ENCODE measurements around the gene FYCO1. TPM values are rescaled to one million over a fixed set of nuclear protein-coding genes. Genes with fewer than 3 reads are reported as not detected.
A peak's percentile ranks its signal among the peaks of the same experiment; 100 is the strongest.

The FYCO1 gene
- total RNA-seq, 1 experiment from 2014 or later = 19.7 TPM

DNA sequence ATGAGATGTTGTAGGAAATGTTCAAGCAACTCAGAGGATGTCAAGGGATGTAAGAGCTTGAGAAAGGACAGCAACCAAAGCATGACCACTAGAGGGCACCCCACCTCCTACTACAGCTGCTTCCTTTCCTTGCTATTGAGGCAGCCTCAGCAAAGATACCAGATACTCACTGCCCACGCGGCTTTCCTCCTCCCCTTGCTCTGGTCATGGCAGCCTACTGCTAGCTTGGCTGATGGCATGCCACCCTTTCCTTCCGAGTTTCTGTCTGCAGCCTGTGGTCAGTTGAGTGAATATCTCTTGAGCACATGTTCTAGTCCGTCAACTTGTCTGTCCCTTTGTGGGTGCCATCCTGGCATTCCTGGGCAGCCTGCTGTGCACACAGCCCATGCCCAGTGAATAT is 56.8 kb downstream of the FYCO1 start:
- POLR2A ChIA-PET (ENCODE audit: unreplicated experiment) = interaction anchor here (0.6 kb wide), 1 partner anchor 271 kb away, joined by 4 read pairs; no protein-coding TSS in a partner anchor
- H3K36me3 ChIP-seq (ENCODE audit: low read depth) = peaks cover 11% of the 10 kb centered on the region
- no peak overlapping the region for H3K27ac ChIP-seq
- H3K9me2 ChIP-seq (ENCODE audit: insufficient read depth) = no peaks in the 10 kb centered on the region
- H3K4me2 ChIP-seq = no peak overlapping the region
- DNase-seq = peak; percentile 73
- no peaks in the 10 kb centered on the region for H4K20me1 ChIP-seq (ENCODE audit: insufficient read depth)
- H2AFZ ChIP-seq = no peak overlapping the region
- peaks cover 8% of the 10 kb centered on the region; the same call in 1 of the 2 replicates for H3K4me1 ChIP-seq (replicated peaks; ENCODE audit: insufficient read depth)
- H3K9me3 ChIP-seq (ENCODE audit: insufficient read depth, low read depth) = no peaks in the 10 kb centered on the region
- CTCF ChIA-PET = interaction anchor here (1.0 to 2.2 kb wide), 3 partner anchors 138 to 430 kb away, joined by 4 to 11 read pairs (median 6); no protein-coding TSS in a partner anchor
- intact Hi-C loops (cut with micrococcal nuclease; ENCODE audit: unreplicated experiment) = loop anchor here (1.0 to 10.0 kb wide), 5 partner anchors 140 to 904 kb away; partner anchors contain the start of gene CCR1
- no peak for TF ChIP-seq EZH2 (IDR thresholded peaks at IDR 0.05; ENCODE audit: low read depth)
- TF ChIP-seq, protein P1, sequence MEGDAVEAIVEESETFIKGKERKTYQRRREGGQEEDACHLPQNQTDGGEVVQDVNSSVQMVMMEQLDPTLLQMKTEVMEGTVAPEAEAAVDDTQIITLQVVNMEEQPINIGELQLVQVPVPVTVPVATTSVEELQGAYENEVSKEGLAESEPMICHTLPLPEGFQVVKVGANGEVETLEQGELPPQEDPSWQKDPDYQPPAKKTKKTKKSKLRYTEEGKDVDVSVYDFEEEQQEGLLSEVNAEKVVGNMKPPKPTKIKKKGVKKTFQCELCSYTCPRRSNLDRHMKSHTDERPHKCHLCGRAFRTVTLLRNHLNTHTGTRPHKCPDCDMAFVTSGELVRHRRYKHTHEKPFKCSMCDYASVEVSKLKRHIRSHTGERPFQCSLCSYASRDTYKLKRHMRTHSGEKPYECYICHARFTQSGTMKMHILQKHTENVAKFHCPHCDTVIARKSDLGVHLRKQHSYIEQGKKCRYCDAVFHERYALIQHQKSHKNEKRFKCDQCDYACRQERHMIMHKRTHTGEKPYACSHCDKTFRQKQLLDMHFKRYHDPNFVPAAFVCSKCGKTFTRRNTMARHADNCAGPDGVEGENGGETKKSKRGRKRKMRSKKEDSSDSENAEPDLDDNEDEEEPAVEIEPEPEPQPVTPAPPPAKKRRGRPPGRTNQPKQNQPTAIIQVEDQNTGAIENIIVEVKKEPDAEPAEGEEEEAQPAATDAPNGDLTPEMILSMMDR (conservative IDR thresholded peaks at IDR 0.05) = peak; percentile 86
- no peaks in the 10 kb centered on the region; the same call in 1 of the 2 replicates for H3F3A ChIP-seq (ENCODE audit: insufficient read depth, low read depth)
- H3K27me3 ChIP-seq (ENCODE audit: insufficient read depth, low read depth) = no peaks in the 10 kb centered on the region
- H3K4me3 ChIP-seq = no peak overlapping the region
- H3K79me2 ChIP-seq (ENCODE audit: low read depth) = no peaks in the 10 kb centered on the region
- no TSS peak for BruUV-seq (replicated peaks)

DNA sequence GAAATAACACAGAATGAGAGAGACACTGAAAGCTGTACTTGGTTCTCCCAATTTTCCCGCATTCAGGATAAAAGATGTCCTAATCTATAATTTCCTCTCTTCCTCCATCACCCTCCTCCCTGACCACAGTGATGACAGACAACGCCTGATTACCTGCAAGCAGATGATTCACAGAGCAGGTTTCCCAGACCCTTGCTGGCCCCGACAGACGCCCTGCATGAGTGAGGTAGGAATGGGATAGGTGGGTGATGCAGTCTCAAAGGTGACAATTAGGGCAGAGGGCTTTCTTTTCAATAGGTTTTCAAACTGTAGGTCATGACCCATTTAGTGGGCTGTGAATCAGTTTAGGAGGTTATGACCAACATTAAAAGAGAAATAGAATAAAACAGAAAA is 57.6 kb downstream of the FYCO1 start:
- Histone ChIP-seq H3K36me3 (ENCODE audit: low read depth) (peaks cover 11% of the 10 kb centered on the region), H3K9me2 (ENCODE audit: insufficient read depth) (no peaks in the 10 kb centered on the region), H3K9me3 (ENCODE audit: insufficient read depth, low read depth) (no peaks in the 10 kb centered on the region), H3K27ac (no peak overlapping the region), H3K79me2 (ENCODE audit: low read depth) (no peaks in the 10 kb centered on the region), H3K4me1 (replicated peaks; ENCODE audit: insufficient read depth) (peaks cover 8% of the 10 kb centered on the region; the same call in 1 of the 2 replicates), H3K4me2 (no peak overlapping the region), H3F3A (ENCODE audit: insufficient read depth, low read depth) (no peaks in the 10 kb centered on the region; the same call in 1 of the 2 replicates), H3K27me3 (ENCODE audit: insufficient read depth, low read depth) (no peaks in the 10 kb centered on the region), H4K20me1 (ENCODE audit: insufficient read depth) (no peaks in the 10 kb centered on the region), H2AFZ (no peak overlapping the region), H3K4me3 (no peak overlapping the region)
- CTCF ChIA-PET = interaction anchor here (1.0 to 2.2 kb wide), 3 partner anchors 138 to 431 kb away, joined by 4 to 11 read pairs (median 6); no protein-coding TSS in a partner anchor
- TF ChIP-seq EZH2 (IDR thresholded peaks at IDR 0.05; ENCODE audit: low read depth) = no peak
- TF ChIP-seq, protein P1 (conservative IDR thresholded peaks at IDR 0.05) = no peak
- POLR2A ChIA-PET (ENCODE audit: unreplicated experiment) = no interaction called here
- intact Hi-C loops (cut with micrococcal nuclease; ENCODE audit: unreplicated experiment) = loop anchor here (1.0 to 10.0 kb wide), 4 partner anchors 270 to 903 kb away; partner anchors contain the start of gene CCR1
- no peak for DNase-seq
- no TSS peak for BruUV-seq (replicated peaks)

DNA sequence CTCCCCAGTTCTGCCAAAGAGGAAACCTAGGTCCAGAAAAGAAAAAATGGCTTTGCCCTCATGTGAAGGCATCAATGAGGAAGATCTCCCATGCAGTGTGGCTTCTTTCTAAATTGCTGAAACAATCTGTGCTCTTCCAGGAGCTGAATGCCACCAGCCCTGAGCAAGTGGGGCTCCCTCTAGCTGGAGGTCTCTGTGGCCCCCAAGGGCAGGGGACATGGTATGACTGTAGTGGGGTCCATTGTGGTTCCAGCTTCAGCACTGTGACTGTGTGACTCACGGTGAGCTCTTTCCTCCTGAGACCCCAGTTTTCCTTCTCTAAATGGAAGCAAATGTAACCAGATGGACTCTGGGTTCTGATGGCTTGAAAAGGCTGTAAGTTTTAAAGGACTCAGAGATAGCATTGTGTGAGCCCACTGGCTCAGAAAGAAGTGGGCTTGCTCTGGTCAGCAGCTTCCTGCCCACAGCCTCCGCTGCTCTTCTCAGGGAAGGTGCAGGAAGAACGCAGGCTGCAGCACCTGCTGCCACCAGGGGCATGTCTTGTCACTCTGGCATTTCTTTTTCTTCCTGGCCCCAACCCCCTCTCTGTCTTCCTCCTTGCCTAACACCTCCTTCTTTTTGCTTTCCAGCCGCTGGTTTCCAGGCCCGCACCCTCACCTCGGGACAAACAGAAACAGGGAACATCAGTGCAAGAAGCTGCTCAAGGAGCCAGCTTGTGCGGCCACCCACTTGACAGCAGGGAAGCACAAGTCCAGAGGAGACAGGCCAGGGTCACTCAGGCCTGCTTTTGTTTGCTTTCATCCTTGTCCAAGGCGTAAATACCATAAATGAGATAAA is 58.2 kb downstream of the FYCO1 start:
- H3K79me2 ChIP-seq (ENCODE audit: low read depth) = no peaks in the 10 kb centered on the region

More for the DNA sequence above, 58.2 kb downstream of the FYCO1 start:
- H3K27me3 ChIP-seq (ENCODE audit: insufficient read depth, low read depth) = no peaks in the 10 kb centered on the region
- H2AFZ ChIP-seq = no peak overlapping the region
- ChIA-PET CTCF (no interaction called here), POLR2A (ENCODE audit: unreplicated experiment) (no interaction called here)
- H3K4me3 ChIP-seq = no peak overlapping the region
- H3K9me3 ChIP-seq (ENCODE audit: insufficient read depth, low read depth) = no peaks in the 10 kb centered on the region
- TF ChIP-seq, protein P1 (conservative IDR thresholded peaks at IDR 0.05) = no peak
- TF ChIP-seq EZH2 (IDR thresholded peaks at IDR 0.05; ENCODE audit: low read depth) = no peak
- H3K36me3 ChIP-seq (ENCODE audit: low read depth) = peaks cover 11% of the 10 kb centered on the region
- no peaks in the 10 kb centered on the region for H4K20me1 ChIP-seq (ENCODE audit: insufficient read depth)
- no peaks in the 10 kb centered on the region; the same call in 1 of the 2 replicates for H3F3A ChIP-seq (ENCODE audit: insufficient read depth, low read depth)
- no peaks in the 10 kb centered on the region for H3K9me2 ChIP-seq (ENCODE audit: insufficient read depth)
- H3K4me2 ChIP-seq = no peak overlapping the region
- H3K27ac ChIP-seq = no peak overlapping the region
- BruUV-seq (replicated peaks) = no TSS peak
- DNase-seq = no peak
- intact Hi-C loops (cut with micrococcal nuclease; ENCODE audit: unreplicated experiment) = loop anchor here (1.0 to 10.0 kb wide), 4 partner anchors 271 to 903 kb away; partner anchors contain the start of gene CCR1
- H3K4me1 ChIP-seq (replicated peaks; ENCODE audit: insufficient read depth) = peaks cover 8% of the 10 kb centered on the region; the same call in 1 of the 2 replicates
